HEK293T (cell line): ENCODE measurements around the gene RAP1GDS1.

Experiments used
- BHLHE40 ChIP-seq: fragments of 450-650 bp; IDR thresholded peaks from 2 replicates; pipeline ENCODE4 v1.6.1; 2016; ENCODE audit warnings: mild to moderate bottlenecking, moderate library complexity, borderline replicate concordance
- ELF4 ChIP-seq: fragments of 450-650 bp; IDR thresholded peaks from 2 replicates; pipeline ENCODE4 v1.6.1; 2017; ENCODE audit warnings: antibody characterized with exemption
- FOXA1 ChIP-seq: fragments of 450-650 bp; IDR thresholded peaks from 2 replicates; pipeline ENCODE4 v1.6.1; 2016; ENCODE audit warnings: mild to moderate bottlenecking
- FOXK2 ChIP-seq: fragments of 450-650 bp; IDR thresholded peaks from 2 replicates; pipeline ENCODE4 v1.6.1; 2016; ENCODE audit warnings: mild to moderate bottlenecking
- FOXM1 ChIP-seq: fragments of 450-650 bp; IDR thresholded peaks from 2 replicates; pipeline ENCODE4 v1.6.1; 2017; ENCODE audit warnings: mild to moderate bottlenecking, borderline replicate concordance
- HDGF ChIP-seq: fragments of 450-650 bp; IDR thresholded peaks from 2 replicates; pipeline ENCODE4 v1.6.1; 2017; ENCODE audit warnings: antibody characterized with exemption, borderline replicate concordance
- L3MBTL2 ChIP-seq: fragments of 450-650 bp; conservative IDR thresholded peaks from 2 replicates; pipeline ENCODE4 v1.6.1; 2016; ENCODE audit warnings: mild to moderate bottlenecking
- LEF1 ChIP-seq: fragments of 450-650 bp; IDR thresholded peaks from 2 replicates; pipeline ENCODE4 v1.6.1; 2017; ENCODE audit warnings: mild to moderate bottlenecking, borderline replicate concordance
- NFRKB ChIP-seq: fragments of 450-650 bp; IDR thresholded peaks from 2 replicates; pipeline ENCODE4 v1.6.1; 2016; ENCODE audit warnings: mild to moderate bottlenecking, moderate library complexity
- PKNOX1 ChIP-seq: fragments of 450-650 bp; IDR thresholded peaks from 2 replicates; pipeline ENCODE4 v1.6.1; 2016
- SP1 ChIP-seq: fragments of 450-650 bp; IDR thresholded peaks from 2 replicates; pipeline ENCODE4 v1.6.1; 2017
- SUZ12 ChIP-seq: fragments of 450-650 bp; IDR thresholded peaks from 2 replicates; pipeline ENCODE4 v1.6.1; 2016; ENCODE audit warnings: mild to moderate bottlenecking
- TARDBP ChIP-seq: fragments of 450-650 bp; IDR thresholded peaks from 2 replicates; pipeline ENCODE4 v1.6.1; 2016

GRCh38 chr4:98262431-98262830 lies 1.2 kb downstream of the RAP1GDS1 start:
- TF ChIP-seq SUZ12 = no peak
- TF ChIP-seq LEF1 = no peak
- TF ChIP-seq NFRKB = no peak
- TF ChIP-seq TARDBP = no peak
- TF ChIP-seq HDGF = no peak
- no peak for TF ChIP-seq L3MBTL2
- no peak for TF ChIP-seq PKNOX1
- no peak for TF ChIP-seq FOXM1
- TF ChIP-seq FOXK2 = no peak
- TF ChIP-seq SP1 = no peak
- no peak for TF ChIP-seq ELF4
- TF ChIP-seq BHLHE40 = no peak
- TF ChIP-seq FOXA1 = no peak
